OCI-LY7 (cell line): ENCODE measurements around the gene ZNG1B.
"Not testable (repeated sequence)": the region's sequence is repeated elsewhere in the genome, so short reads cannot be mapped to it uniquely, and the experiment has no call there.

ENCODE experiments used
- EZH2phosphoT487 ChIP-seq: fragments of 200-600 bp; sonication (generic); IDR thresholded peaks from 2 replicates; pipeline ENCODE4 v1.6.1; 2018; ENCODE audit warnings: low read depth, borderline replicate concordance, mild to moderate bottlenecking, mixed run types, antibody characterized with exemption, low read length, moderate library complexity, mixed read lengths
- TF ChIP-seq, protein P1 (sequence below): fragments of 200-600 bp; sonication (generic); conservative IDR thresholded peaks from 2 replicates; pipeline ENCODE4 v1.5.1; 2014; ENCODE audit warnings: mild to moderate bottlenecking, antibody characterized with exemption, low read length, moderate library complexity, mixed read lengths

DNA sequence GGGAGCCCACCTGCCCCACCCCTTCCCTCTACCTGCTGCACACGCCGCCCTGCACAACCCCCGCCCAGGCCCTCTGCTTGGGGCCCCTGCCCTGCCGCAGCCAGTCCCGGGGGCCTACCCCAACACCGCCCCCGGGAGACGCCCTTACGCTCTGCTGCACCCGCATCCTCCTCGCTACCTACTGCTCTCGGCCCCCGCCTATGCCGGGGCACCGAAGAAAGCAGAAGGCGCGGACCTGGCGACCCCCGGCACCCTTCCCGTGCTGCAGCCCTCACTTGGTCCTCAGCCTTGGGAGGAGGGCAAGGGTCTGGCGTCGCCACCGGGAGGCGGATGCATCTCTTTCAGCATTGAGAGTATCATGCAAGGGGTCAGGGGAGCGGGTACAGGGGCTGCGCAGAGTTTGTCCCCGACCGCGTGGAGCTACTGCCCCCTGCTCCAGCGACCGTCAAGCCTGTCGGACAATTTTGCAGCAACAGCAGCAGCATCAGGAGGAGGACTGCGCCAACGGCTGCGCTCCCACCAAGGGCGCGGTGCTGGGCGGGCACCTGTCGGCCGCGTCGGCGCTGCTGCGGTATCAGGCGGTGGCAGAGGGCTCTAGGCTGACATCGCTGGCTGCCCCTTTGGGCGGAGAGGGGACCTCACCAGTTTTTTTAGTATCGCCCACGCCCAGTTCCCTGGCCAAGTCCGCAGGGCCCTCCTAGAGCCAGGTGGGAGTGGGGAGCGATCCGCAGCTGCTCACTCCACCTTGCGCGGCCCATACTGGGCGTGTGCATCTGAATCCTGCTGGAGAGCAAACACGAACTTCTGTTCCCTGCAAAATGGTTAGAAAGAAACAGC, 62.6 kb downstream of the ZNG1B start:
- TF ChIP-seq, protein P1, sequence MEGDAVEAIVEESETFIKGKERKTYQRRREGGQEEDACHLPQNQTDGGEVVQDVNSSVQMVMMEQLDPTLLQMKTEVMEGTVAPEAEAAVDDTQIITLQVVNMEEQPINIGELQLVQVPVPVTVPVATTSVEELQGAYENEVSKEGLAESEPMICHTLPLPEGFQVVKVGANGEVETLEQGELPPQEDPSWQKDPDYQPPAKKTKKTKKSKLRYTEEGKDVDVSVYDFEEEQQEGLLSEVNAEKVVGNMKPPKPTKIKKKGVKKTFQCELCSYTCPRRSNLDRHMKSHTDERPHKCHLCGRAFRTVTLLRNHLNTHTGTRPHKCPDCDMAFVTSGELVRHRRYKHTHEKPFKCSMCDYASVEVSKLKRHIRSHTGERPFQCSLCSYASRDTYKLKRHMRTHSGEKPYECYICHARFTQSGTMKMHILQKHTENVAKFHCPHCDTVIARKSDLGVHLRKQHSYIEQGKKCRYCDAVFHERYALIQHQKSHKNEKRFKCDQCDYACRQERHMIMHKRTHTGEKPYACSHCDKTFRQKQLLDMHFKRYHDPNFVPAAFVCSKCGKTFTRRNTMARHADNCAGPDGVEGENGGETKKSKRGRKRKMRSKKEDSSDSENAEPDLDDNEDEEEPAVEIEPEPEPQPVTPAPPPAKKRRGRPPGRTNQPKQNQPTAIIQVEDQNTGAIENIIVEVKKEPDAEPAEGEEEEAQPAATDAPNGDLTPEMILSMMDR: not testable (repeated sequence)
- not testable (repeated sequence) for TF ChIP-seq EZH2phosphoT487
